HepG2 (cell line): ENCODE measurements around the gene MPG. TPM values are rescaled to one million over a fixed set of nuclear protein-coding genes. Genes with fewer than 3 reads are reported as not detected.

Experiments used
- ATAC-seq: fragments of 200-7000 bp; cut with Tn5 transposase; 3 replicates; pipeline ENCODE4 v1.9.1; 2020; ENCODE audit warnings: mild to moderate bottlenecking, moderate library complexity
- BruUV-seq: library from RNA; stranded (reverse); fragments of 400-500 nt; replicated peaks from 2 replicates; lab custom pipeline; 2021; lab: Mats Ljungman, UMichigan
- CTCF ChIA-PET: fragments of 300-600 bp; formaldehyde crosslinking; extraction: SDS; loops from one replicate; lab custom pipeline; 2021; ENCODE audit warnings: low total read pairs, inconsistent platforms, low intra/inter-chr PET ratio; lab: Yijun Ruan, JAX
- POLR2A ChIA-PET: fragments of 350-600 bp; sonication (Branson Sonifier 250); formaldehyde crosslinking; loops from one replicate; lab custom pipeline; 2020; ENCODE audit warnings: antibody characterized with exemption, inconsistent platforms; lab: Yijun Ruan, JAX
- DNase-seq: peaks from one replicate; pipeline ENCODE4 v3.0.0-alpha.2; 2015; ENCODE audit warnings: low spot score
- FAIRE-seq: peaks from 3 replicates; lab custom pipeline; 2011; peaks lifted over from hg19 to GRCh38; lab: Jason Lieb, UNC
- H2AFZ ChIP-seq: one replicate; pipeline ENCODE4 v1.6.1; 2011; ENCODE audit warnings: low read length, inconsistent platforms
- H3K27ac ChIP-seq: fragments of 300-600 bp; 3 replicates; pipeline ENCODE4 v1.8.0; 2011; ENCODE audit warnings: mixed run types, mild to moderate bottlenecking, mixed read lengths, low read length, inconsistent platforms; ENCODE audit not compliant: insufficient read depth; ENCODE audit errors: extremely low read length
- H3K27me3 ChIP-seq, 2 experiments: fragments of 200-600 bp in 1 of 2; 2 replicates in 1 of 2; 3 replicates in 1 of 2; pipeline versions ENCODE4 v1.6.0 to v1.8.0; 2011; ENCODE audit warnings: low read length in 2 of 2, mild to moderate bottlenecking in 2 of 2, moderate library complexity in 2 of 2, inconsistent platforms in 1 of 2; ENCODE audit not compliant: insufficient read depth in 2 of 2, control insufficient read depth in 1 of 2
- H3K36me3 ChIP-seq, 2 experiments: fragments of 200-600 bp in 1 of 2; replicated peaks in 1 of 2; 2 replicates in 1 of 2; 3 replicates in 1 of 2; pipeline versions ENCODE4 v1.5.1 to v1.8.0; 2011; ENCODE audit warnings: low read length in 2 of 2, inconsistent platforms in 1 of 2; ENCODE audit not compliant: insufficient read depth in 2 of 2, control insufficient read depth in 1 of 2
- H3K4me1 ChIP-seq: 2 replicates; pipeline ENCODE4 v1.5.1; 2012; ENCODE audit warnings: low read length, inconsistent platforms; ENCODE audit not compliant: insufficient read depth
- H3K4me2 ChIP-seq: 2 replicates; pipeline ENCODE4 v1.6.0; 2011; ENCODE audit warnings: low read depth, low read length, inconsistent platforms
- H3K4me3 ChIP-seq, 3 experiments: fragments of 200-600 bp in 1 of 3; sonication (generic), shearing (Covaris generic) in 1 of 3; replicated peaks in 1 of 3; 2 replicates each; pipeline ENCODE4 v1.5.1; 2011 to 2016; ENCODE audit warnings: low read length in 3 of 3, inconsistent platforms in 2 of 3, low read depth in 2 of 3, mild to moderate bottlenecking in 2 of 3, control low read depth in 1 of 3, mixed read lengths in 1 of 3; ENCODE audit not compliant: insufficient read depth in 1 of 3
- H3K79me2 ChIP-seq: one replicate; pipeline ENCODE4 v1.6.1; 2011; ENCODE audit warnings: low read length, inconsistent platforms; ENCODE audit not compliant: insufficient read depth
- H3K9ac ChIP-seq: 2 replicates; pipeline ENCODE4 v1.6.0; 2011; ENCODE audit warnings: mild to moderate bottlenecking, low read depth, low read length, inconsistent platforms; ENCODE audit not compliant: insufficient read depth
- H3K9me3 ChIP-seq: 2 replicates; pipeline ENCODE4 v1.5.1; 2012; ENCODE audit warnings: mild to moderate bottlenecking, low read length
- H4K20me1 ChIP-seq: 2 replicates; pipeline ENCODE4 v1.6.0; 2011; ENCODE audit warnings: inconsistent platforms, mild to moderate bottlenecking, low read length, moderate library complexity; ENCODE audit not compliant: insufficient read depth
- JUNB ChIP-seq: sonication (generic); formaldehyde crosslinking; IDR thresholded peaks from 2 replicates; pipeline ENCODE4 v1.8.0; 2022; ENCODE audit warnings: missing genetic modification reagents, mild to moderate bottlenecking, borderline replicate concordance
- KAT2B ChIP-seq: fragments of 150-350 bp; IDR thresholded peaks from 2 replicates; pipeline ENCODE4 v1.6.1; 2014; ENCODE audit warnings: low read depth, low read length, borderline replicate concordance
- NBN ChIP-seq: fragments of 450-650 bp; conservative IDR thresholded peaks from 2 replicates; pipeline ENCODE4 v1.6.1; 2017
- TCF7 ChIP-seq: sonication (generic); IDR thresholded peaks from 2 replicates; pipeline ENCODE4 v1.6.1; 2016; ENCODE audit warnings: antibody characterized with exemption, low read depth
- TRIM24 ChIP-seq: sonication (generic); formaldehyde crosslinking; IDR thresholded peaks from 2 replicates; pipeline ENCODE4 v1.8.0; 2022; ENCODE audit warnings: mild to moderate bottlenecking, missing genetic modification reagents
- ZC3H4 ChIP-seq: sonication (generic); formaldehyde crosslinking; IDR thresholded peaks from 2 replicates; pipeline ENCODE4 v1.4.0; 2020; ENCODE audit warnings: missing genetic modification reagents, borderline replicate concordance
- ZMAT3 ChIP-seq: sonication (generic); formaldehyde crosslinking; conservative IDR thresholded peaks from 2 replicates; pipeline ENCODE4 v1.7.0; 2021; ENCODE audit warnings: missing genetic modification reagents
- ZNF737 ChIP-seq: sonication (generic); formaldehyde crosslinking; IDR thresholded peaks from 2 replicates; pipeline ENCODE4 v1.5.0; 2020; ENCODE audit warnings: missing genetic modification reagents, mild to moderate bottlenecking, borderline replicate concordance
- ZNF772 ChIP-seq: sonication (generic); formaldehyde crosslinking; IDR thresholded peaks from 2 replicates; pipeline ENCODE4 v1.5.0; 2020; ENCODE audit warnings: mild to moderate bottlenecking, missing genetic modification reagents
- WGBS: methylation state at CpG from one replicate; pipeline ENCODE4 v1.1.6; 2017; ENCODE audit warnings: low lambda C conversion rate; 5-methylcytosine and 5-hydroxymethylcytosine counted together
- in situ Hi-C: cut with HindIII; loops from 2 replicates; pipeline ENCODE4 v1.10.0; 2017; ENCODE audit warnings: low pct_unique_long_range_greater_than_20kb; ENCODE audit not compliant: extremely low pct_ligation_motif_present
- intact Hi-C: fragments of 100-400 bp; cut with micrococcal nuclease; formaldehyde crosslinking; loops from one replicate; pipeline ENCODE4 v1.10.0; 2022; ENCODE audit not compliant: unreplicated experiment
- polyA plus RNA-seq, 8 experiments: library from polyadenylated mRNA; depleted of rRNA in 3 of 8; stranded (reverse) in 7 of 8; unstranded in 1 of 8; fragments of >200 nt; fragmentation: Illumina TruSeq in 4 of 8; extraction: Trizol in 4 of 8; gene quantifications; 2 replicates each; pipeline versions ENCODE4 v1.2.1 to v1.2.3, GENCODE V29; 2011 to 2016; ENCODE audit warnings: low read depth in 4 of 8, missing spikeins in 1 of 8, mixed read lengths in 1 of 8; ENCODE audit not compliant: insufficient read depth in 1 of 8
- total RNA-seq, 5 experiments: library from RNA; depleted of rRNA; stranded (reverse); fragments of >200 nt; fragmentation: Illumina TruSeq; extraction: Trizol; gene quantifications; 2 replicates each; pipeline ENCODE4 v1.2.3, GENCODE V29; 2016; ENCODE audit warnings: low read depth in 1 of 5
- TF ChIP-seq, protein P1 (sequence below): sonication (generic); formaldehyde crosslinking; IDR thresholded peaks from 2 replicates; pipeline ENCODE4 v1.4.0; 2020; ENCODE audit warnings: low read depth, missing genetic modification reagents
- TF ChIP-seq, protein P2 (sequence below): sonication (generic); formaldehyde crosslinking; IDR thresholded peaks from 2 replicates; pipeline ENCODE4 v1.5.1; 2020; ENCODE audit warnings: mild to moderate bottlenecking, missing genetic modification reagents, moderate library complexity
- TF ChIP-seq, protein P3 (sequence below): sonication (generic); formaldehyde crosslinking; IDR thresholded peaks from 2 replicates; pipeline ENCODE4 v1.4.0; 2020; ENCODE audit warnings: mild to moderate bottlenecking, missing genetic modification reagents, borderline replicate concordance

The MPG gene
- total and polyA plus RNA-seq, 2 of the 13 experiments (the other 11 are each of a cell fraction or from before 2014, with no cell fraction given) = 59.1 to 62.5 TPM

DNA sequence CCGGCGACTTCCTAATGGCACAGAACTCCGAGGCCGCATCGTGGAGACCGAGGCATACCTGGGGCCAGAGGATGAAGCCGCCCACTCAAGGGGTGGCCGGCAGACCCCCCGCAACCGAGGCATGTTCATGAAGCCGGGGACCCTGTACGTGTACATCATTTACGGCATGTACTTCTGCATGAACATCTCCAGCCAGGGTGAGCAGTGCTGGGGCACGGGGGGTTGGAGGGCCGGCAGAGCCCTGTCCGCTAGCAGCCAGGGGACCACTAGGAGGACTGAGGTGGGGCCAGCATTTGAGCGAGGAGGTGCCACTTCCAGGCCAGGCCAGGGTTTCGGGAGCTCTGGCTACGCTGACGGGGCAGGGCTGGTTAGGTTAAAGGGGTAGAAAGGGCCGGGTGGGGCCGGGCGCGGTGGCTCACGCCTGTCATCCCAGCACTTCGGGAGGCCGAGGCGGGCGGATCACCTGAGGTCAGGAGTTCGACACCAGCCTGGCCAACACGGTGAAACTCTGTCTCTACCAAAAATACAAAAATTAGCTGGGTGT, 5.1 kb downstream of the MPG start:
- H3K27ac ChIP-seq = no peak overlapping the region
- H3K9me3 ChIP-seq = no peaks in the 10 kb centered on the region
- no peak for DNase-seq
- FAIRE-seq = no peak
- H2AFZ ChIP-seq = no peak overlapping the region
- BruUV-seq = no TSS peak
- no peaks in the 10 kb centered on the region; a peak in 1 of 5 replicates for H3K27me3 ChIP-seq
- H3K9ac ChIP-seq = no peak overlapping the region
- intact Hi-C loops (no loop called here), in situ Hi-C loops (no loop called here)
- no peak for ATAC-seq
- H3K4me3 ChIP-seq = no peak overlapping the region
- H4K20me1 ChIP-seq = no peaks in the 10 kb centered on the region
- peaks cover 2% of the 10 kb centered on the region for H3K79me2 ChIP-seq
- peaks cover 15 to 38% of the 10 kb centered on the region in 2 experiments; a peak in 4 of 5 replicates for H3K36me3 ChIP-seq
- H3K4me1 ChIP-seq = peaks cover 14% of the 10 kb centered on the region
- WGBS = 97% methylated on average over 18 of the region's 31 CpGs
- H3K4me2 ChIP-seq = no peak overlapping the region
- CTCF ChIA-PET = no interaction called here
- POLR2A ChIA-PET = no interaction called here
- TF ChIP-seq, protein P1, sequence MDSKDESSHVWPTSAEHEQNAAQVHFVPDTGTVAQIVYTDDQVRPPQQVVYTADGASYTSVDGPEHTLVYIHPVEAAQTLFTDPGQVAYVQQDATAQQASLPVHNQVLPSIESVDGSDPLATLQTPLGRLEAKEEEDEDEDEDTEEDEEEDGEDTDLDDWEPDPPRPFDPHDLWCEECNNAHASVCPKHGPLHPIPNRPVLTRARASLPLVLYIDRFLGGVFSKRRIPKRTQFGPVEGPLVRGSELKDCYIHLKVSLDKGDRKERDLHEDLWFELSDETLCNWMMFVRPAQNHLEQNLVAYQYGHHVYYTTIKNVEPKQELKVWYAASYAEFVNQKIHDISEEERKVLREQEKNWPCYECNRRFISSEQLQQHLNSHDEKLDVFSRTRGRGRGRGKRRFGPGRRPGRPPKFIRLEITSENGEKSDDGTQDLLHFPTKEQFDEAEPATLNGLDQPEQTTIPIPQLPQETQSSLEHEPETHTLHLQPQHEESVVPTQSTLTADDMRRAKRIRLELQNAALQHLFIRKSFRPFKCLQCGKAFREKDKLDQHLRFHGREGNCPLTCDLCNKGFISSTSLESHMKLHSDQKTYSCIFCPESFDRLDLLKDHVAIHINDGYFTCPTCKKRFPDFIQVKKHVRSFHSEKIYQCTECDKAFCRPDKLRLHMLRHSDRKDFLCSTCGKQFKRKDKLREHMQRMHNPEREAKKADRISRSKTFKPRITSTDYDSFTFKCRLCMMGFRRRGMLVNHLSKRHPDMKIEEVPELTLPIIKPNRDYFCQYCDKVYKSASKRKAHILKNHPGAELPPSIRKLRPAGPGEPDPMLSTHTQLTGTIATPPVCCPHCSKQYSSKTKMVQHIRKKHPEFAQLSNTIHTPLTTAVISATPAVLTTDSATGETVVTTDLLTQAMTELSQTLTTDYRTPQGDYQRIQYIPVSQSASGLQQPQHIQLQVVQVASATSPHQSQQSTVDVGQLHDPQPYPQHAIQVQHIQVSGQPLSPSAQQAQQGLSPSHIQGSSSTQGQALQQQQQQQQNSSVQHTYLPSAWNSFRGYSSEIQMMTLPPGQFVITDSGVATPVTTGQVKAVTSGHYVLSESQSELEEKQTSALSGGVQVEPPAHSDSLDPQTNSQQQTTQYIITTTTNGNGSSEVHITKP (CRISPR knock-in tag) = no peak
- TF ChIP-seq TRIM24 (no peak), NBN (no peak), ZNF772 (CRISPR knock-in tag) (no peak), KAT2B (no peak), ZNF737 (CRISPR knock-in tag) (no peak), TCF7 (no peak), ZMAT3 (no peak), ZC3H4 (no peak), JUNB (CRISPR knock-in tag) (no peak)
- TF ChIP-seq, protein P2, sequence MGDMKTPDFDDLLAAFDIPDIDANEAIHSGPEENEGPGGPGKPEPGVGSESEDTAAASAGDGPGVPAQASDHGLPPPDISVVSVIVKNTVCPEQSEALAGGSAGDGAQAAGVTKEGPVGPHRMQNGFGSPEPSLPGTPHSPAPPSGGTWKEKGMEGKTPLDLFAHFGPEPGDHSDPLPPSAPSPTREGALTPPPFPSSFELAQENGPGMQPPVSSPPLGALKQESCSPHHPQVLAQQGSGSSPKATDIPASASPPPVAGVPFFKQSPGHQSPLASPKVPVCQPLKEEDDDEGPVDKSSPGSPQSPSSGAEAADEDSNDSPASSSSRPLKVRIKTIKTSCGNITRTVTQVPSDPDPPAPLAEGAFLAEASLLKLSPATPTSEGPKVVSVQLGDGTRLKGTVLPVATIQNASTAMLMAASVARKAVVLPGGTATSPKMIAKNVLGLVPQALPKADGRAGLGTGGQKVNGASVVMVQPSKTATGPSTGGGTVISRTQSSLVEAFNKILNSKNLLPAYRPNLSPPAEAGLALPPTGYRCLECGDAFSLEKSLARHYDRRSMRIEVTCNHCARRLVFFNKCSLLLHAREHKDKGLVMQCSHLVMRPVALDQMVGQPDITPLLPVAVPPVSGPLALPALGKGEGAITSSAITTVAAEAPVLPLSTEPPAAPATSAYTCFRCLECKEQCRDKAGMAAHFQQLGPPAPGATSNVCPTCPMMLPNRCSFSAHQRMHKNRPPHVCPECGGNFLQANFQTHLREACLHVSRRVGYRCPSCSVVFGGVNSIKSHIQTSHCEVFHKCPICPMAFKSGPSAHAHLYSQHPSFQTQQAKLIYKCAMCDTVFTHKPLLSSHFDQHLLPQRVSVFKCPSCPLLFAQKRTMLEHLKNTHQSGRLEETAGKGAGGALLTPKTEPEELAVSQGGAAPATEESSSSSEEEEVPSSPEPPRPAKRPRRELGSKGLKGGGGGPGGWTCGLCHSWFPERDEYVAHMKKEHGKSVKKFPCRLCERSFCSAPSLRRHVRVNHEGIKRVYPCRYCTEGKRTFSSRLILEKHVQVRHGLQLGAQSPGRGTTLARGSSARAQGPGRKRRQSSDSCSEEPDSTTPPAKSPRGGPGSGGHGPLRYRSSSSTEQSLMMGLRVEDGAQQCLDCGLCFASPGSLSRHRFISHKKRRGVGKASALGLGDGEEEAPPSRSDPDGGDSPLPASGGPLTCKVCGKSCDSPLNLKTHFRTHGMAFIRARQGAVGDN = no peak
- TF ChIP-seq, protein P3, sequence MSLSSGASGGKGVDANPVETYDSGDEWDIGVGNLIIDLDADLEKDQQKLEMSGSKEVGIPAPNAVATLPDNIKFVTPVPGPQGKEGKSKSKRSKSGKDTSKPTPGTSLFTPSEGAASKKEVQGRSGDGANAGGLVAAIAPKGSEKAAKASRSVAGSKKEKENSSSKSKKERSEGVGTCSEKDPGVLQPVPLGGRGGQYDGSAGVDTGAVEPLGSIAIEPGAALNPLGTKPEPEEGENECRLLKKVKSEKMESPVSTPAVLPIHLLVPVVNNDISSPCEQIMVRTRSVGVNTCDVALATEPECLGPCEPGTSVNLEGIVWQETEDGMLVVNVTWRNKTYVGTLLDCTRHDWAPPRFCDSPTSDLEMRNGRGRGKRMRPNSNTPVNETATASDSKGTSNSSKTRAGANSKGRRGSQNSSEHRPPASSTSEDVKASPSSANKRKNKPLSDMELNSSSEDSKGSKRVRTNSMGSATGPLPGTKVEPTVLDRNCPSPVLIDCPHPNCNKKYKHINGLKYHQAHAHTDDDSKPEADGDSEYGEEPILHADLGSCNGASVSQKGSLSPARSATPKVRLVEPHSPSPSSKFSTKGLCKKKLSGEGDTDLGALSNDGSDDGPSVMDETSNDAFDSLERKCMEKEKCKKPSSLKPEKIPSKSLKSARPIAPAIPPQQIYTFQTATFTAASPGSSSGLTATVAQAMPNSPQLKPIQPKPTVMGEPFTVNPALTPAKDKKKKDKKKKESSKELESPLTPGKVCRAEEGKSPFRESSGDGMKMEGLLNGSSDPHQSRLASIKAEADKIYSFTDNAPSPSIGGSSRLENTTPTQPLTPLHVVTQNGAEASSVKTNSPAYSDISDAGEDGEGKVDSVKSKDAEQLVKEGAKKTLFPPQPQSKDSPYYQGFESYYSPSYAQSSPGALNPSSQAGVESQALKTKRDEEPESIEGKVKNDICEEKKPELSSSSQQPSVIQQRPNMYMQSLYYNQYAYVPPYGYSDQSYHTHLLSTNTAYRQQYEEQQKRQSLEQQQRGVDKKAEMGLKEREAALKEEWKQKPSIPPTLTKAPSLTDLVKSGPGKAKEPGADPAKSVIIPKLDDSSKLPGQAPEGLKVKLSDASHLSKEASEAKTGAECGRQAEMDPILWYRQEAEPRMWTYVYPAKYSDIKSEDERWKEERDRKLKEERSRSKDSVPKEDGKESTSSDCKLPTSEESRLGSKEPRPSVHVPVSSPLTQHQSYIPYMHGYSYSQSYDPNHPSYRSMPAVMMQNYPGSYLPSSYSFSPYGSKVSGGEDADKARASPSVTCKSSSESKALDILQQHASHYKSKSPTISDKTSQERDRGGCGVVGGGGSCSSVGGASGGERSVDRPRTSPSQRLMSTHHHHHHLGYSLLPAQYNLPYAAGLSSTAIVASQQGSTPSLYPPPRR = no peak
